HG02885 (cell line): ENCODE data around the gene DERA.
"Not testable (repeated sequence)": the region's sequence is repeated elsewhere in the genome, so short reads cannot be mapped to it uniquely, and the experiment has no call there.

Source experiments
- ATAC-seq: cut with Tn5 transposase; IDR thresholded peaks from one replicate; pipeline ENCODE4 v1.9.1; 2021; ENCODE audit warnings: mild to moderate bottlenecking; ENCODE audit not compliant: unreplicated experiment, poor library complexity

The DERA gene

DNA sequence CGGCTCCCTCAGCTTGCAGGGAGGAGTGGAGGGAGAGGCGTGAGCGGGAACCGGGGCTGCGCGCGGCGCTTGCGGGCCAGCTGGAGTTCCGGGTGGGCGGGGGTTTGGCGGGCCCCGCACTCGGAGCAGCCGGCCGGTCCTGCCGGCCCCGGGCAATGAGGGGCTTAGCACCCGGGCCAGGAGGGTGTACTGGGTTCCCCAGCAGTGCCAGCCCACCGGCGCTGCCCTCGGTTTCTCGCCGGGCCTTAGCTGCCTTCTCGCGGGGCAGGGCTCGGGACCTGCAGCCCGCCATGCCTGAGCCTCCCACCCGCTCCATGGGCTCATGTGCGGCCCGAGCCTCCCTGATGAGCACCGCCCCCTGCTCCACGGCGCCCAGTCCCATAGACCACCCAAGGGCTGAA, 146.2 kb downstream of the DERA start:
- not testable (repeated sequence) for ATAC-seq

DNA sequence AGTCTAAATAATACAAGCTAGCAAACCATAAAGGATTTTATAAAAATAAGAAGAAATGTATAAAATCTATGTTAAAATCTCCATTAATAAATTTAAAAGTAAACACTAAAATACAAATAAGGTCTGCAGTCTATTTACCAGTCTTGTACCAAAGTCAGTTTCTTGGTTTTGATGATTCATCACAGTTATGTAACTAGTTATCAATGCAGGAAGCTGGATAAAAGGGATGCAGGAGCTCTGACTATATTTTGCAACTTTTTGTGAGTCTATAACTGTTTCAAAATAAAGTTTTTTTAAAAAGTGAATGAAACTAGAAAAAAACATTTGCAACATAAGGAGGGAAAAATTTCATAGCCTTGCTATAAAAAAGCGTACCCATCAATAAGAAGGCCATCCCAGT, 151.5 kb downstream of the DERA start:
- no peak for ATAC-seq

DNA sequence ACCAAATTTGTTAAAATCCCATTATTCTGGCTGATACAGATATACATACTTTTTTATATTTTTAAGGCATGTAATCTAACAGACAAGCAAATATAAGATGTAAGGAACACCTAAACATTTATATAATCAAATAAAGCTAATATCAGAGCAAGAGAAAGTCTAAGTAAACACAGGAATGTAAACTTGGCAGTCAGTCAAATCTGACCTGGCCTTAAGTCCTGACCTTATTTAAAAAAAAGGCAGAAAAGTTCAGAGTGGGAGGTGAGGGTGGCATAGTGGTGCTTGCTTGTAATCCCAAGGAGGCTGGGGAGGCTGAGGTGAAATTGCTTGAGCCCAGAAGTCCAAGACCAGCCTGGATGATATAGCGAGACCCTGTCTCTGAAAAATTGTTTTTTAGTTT, 152.6 kb downstream of the DERA start:
- no peak for ATAC-seq

DNA sequence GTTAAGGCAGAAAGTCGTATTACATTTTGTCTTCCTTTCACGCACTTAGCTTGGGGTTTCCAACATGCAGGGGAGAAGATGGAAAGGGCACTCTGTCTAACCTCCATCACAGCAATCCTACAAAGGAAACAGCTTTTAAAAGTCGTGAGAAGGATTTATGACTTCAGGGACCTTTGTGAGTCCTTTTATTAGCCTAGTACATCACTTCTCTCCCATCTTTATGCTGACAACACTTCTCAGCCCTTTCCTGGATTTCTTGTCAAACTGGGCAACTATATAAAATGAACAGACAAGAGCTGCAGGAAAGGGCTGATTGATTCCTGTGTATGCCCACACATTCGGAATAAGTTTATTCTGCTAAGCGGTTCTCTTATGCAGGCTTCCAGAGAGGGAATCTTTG, 159.0 kb downstream of the DERA start:
- no peak for ATAC-seq

DNA sequence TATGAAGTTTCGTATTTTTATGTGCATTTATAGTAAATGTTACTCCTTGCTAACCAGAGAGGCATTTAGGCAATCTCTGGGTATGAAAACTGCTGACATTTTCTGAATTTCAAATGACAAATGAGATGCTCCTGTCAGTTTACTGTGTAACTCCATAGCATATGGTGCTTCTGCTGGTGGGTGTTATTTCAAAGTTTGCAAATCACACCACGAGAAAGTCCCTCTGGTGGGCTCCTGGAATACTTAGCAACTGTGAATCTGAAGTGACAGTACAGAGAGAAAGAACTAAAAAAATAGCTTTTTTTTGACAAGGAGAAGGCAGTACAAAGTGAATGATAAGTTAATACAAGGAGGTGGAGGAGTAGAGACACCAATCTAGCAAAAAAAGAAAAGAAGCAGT, 161.5 kb downstream of the DERA start:
- ATAC-seq, result no peak

DNA sequence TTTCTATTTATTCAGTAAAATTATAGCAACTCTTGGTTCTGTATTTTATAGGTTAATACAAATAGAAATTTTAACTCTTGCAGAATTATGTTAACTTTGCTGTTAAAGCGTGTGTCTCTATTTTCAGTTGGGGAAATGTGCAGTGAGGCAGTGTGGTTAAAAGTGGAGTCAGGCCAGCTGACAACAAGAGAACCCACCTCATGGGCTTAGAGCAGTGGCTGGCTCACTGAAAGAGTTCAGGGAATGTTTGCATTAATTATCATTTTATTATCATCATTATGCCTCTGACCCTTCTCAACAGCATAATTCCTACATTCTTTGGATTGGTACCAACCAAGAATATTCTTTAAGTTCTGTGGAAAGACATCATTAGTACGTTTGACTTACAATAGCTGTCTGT, 163.8 kb downstream of the DERA start:
- no peak for ATAC-seq

DNA sequence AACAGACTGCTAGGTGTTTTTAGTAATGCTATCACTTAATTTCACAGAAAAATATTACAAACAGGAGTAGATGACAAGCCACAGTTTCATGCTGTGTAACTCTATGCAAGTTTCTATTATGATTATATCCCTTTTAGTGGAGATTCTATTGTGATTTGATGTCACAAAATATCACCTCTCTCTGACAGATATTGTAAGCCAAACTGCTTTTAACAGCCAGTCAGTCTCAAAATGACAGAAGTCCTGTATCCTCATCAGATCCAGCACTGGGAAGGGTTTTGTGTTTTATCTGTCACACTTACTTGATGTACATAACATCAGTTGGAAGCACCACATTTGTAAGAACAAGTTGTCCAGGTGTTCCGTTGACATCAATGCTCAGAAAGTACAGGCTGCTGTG, 164.8 kb downstream of the DERA start:
- ATAC-seq, result no peak

DNA sequence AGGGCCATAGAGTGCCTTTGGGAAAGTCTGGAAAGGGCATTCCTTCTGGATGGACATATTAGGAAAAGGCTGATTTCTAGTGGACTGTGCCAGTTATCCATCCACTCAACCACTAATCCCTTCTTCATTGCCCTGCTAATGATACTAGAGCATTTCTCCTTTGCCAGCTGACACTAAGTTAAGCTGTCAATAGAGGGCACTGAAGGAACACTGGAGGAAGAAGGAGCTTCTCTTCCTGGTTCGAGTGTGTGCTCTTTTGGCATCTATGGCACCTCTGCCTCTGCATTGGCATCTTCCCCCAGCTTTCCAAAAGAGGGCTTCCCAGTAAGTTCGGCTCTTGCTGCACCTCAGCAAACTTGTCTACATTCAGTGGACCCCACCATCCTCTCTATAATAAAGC, 165.4 kb downstream of the DERA start:
- peak; percentile 67 for ATAC-seq

DNA sequence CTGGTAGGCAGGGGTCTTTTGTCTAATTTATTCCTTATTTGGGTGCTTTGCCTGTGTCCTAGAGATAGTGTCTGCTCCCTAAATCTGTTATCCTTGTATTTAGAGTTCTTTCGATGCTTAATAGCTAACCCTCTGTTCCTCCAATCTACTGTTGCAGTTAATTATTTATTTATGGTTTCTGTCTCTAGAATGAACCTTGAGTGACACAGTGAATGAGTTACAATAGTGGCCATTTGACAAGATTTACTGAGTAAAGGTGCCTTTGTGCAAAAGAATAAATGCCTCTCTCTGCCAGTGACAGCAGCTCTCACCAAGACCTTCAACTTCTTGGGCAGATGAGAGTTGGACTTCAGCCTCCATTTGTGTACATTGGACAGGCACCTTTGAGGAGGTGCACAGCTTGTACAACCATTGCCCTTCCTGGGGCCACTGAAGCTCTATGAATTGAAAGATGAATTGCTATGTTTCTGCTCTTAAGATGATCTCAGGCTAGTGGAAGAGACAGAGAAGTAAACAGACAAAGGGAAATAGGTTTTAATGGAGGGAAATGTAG, 165.9 kb downstream of the DERA start:
- ATAC-seq, result no peak

DNA sequence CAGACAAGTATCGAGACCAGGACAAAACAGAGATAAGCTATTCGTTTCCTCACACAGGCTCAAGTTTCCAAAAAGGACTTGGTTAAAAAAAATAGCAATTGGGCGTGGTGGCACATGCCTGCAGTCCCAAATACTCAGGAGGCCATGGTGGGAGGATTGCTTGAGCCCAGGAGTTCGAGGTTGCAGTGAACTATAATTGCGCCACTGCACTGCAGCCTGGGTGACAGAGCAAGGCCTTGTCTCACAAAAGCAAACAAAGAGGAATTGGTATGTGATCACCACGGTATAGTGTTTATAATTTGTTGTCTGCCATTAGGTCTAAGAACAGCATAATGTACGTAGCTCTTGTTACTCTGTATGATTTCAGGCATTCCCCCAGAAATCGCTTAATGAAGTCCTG, 175.3 kb downstream of the DERA start:
- no peak for ATAC-seq

DNA sequence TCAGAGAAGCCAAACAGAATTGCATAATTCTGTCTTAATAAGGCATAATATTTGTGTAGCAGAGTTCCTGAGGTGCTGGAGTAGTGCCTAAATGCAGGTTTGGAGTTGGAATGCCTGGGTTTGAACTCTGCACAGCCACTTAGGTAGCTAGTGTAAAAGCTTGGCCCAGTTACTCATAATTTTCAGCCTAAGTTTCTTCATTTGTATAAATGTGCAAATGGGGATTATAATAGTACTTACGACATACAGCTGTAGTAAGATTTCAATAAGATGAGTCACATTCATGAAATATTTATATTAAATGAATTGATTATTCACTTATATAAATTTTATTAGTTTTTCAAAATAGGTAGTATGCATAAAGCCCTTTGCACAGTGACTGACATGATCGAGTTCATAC, 175.8 kb downstream of the DERA start:
- no peak for ATAC-seq
